Liver (tissue), 9 donors: Measurements from ENCODE around the gene TBL1X. TPM values are rescaled to one million over a fixed set of nuclear protein-coding genes. Genes with fewer than 3 reads are reported as not detected.

ENCODE experiments used
- DNase-seq: peaks from one replicate; pipeline ENCODE4 v3.0.0-alpha.2; 2017; ENCODE audit warnings: low spot score
- H3K27ac ChIP-seq, 2 donors: one replicate each; pipeline ENCODE4 v1.7.0; 2013; ENCODE audit warnings: inconsistent platforms in 2 of 2, low read length in 2 of 2, control low read depth in 1 of 2, low read depth in 1 of 2, mild to moderate bottlenecking in 1 of 2
- H3K27me3 ChIP-seq, 4 donors: one replicate each; pipeline versions ENCODE4 v1.6.1 to v1.7.0; 2013; ENCODE audit warnings: low read length in 3 of 4, inconsistent platforms in 1 of 4, mild to moderate bottlenecking in 1 of 4, moderate library complexity in 1 of 4; ENCODE audit not compliant: control insufficient read depth in 4 of 4, insufficient read depth in 4 of 4
- H3K36me3 ChIP-seq, 4 donors: one replicate each; pipeline versions ENCODE4 v1.6.1 to v1.7.0; 2013; ENCODE audit warnings: low read length in 3 of 4, mild to moderate bottlenecking in 3 of 4, low read depth in 1 of 4, moderate library complexity in 1 of 4; ENCODE audit not compliant: control insufficient read depth in 4 of 4, insufficient read depth in 3 of 4
- H3K4me1 ChIP-seq, 4 donors: one replicate each; pipeline versions ENCODE4 v1.6.1 to v1.7.0; 2013; ENCODE audit warnings: low read length in 3 of 4, mild to moderate bottlenecking in 3 of 4, moderate library complexity in 1 of 4; ENCODE audit not compliant: control insufficient read depth in 4 of 4, insufficient read depth in 4 of 4
- H3K4me3 ChIP-seq, 3 donors: one replicate each; pipeline versions ENCODE4 v1.6.1 to v1.7.0; 2013; ENCODE audit warnings: low read length in 3 of 3, control low read depth in 1 of 3, low read depth in 1 of 3, mild to moderate bottlenecking in 1 of 3
- H3K9ac ChIP-seq, 2 donors: one replicate each; pipeline ENCODE4 v1.7.0; 2013; ENCODE audit warnings: low read length in 2 of 2, mild to moderate bottlenecking in 2 of 2, moderate library complexity in 2 of 2, control low read depth in 1 of 2, low read depth in 1 of 2
- H3K9me3 ChIP-seq, 4 donors: one replicate each; pipeline versions ENCODE4 v1.6.1 to v1.7.0; 2013; ENCODE audit warnings: low read length in 3 of 4; ENCODE audit not compliant: control insufficient read depth in 4 of 4
- EGR1 ChIP-seq, 2 donors: IDR thresholded peaks; 2 replicates each; pipeline ENCODE4 v1.6.1; 2016 to 2018; ENCODE audit warnings: antibody characterized with exemption in 2 of 2, low read depth in 2 of 2
- FOXA1 ChIP-seq: IDR thresholded peaks from 2 replicates; pipeline ENCODE4 v1.6.1; 2016; ENCODE audit warnings: antibody characterized with exemption
- FOXA2 ChIP-seq: IDR thresholded peaks from 2 replicates; pipeline ENCODE4 v1.6.1; 2016; ENCODE audit warnings: antibody characterized with exemption
- GABPA ChIP-seq, 2 donors: IDR thresholded peaks in 1 of 2; conservative IDR thresholded peaks in 1 of 2; 2 replicates each; pipeline ENCODE4 v1.6.1; 2016; ENCODE audit warnings: antibody characterized with exemption in 2 of 2, mild to moderate bottlenecking in 1 of 2, moderate library complexity in 1 of 2
- HNF4A ChIP-seq, 2 donors: conservative IDR thresholded peaks; 2 replicates each; pipeline ENCODE4 v1.6.1; 2016; ENCODE audit warnings: antibody characterized with exemption in 2 of 2, mild to moderate bottlenecking in 2 of 2
- HNF4G ChIP-seq: IDR thresholded peaks from 2 replicates; pipeline ENCODE4 v1.6.1; 2016; ENCODE audit warnings: antibody characterized with exemption
- NR2F2 ChIP-seq: IDR thresholded peaks from 2 replicates; pipeline ENCODE4 v1.6.1; 2016; ENCODE audit warnings: antibody characterized with exemption
- RAD21 ChIP-seq, 2 donors: IDR thresholded peaks; 2 replicates each; pipeline ENCODE4 v1.6.1; 2016; ENCODE audit warnings: antibody characterized with exemption in 2 of 2, mild to moderate bottlenecking in 2 of 2
- RXRA ChIP-seq, 2 donors: IDR thresholded peaks; 2 replicates each; pipeline ENCODE4 v1.6.1; 2017 to 2018; ENCODE audit warnings: antibody characterized with exemption in 2 of 2, mild to moderate bottlenecking in 1 of 2
- SP1 ChIP-seq: IDR thresholded peaks from 2 replicates; pipeline ENCODE4 v1.6.1; 2018; ENCODE audit warnings: antibody characterized with exemption, mild to moderate bottlenecking
- TAF1 ChIP-seq: conservative IDR thresholded peaks from 2 replicates; pipeline ENCODE4 v1.6.1; 2016; ENCODE audit warnings: antibody characterized with exemption, mild to moderate bottlenecking
- YY1 ChIP-seq: IDR thresholded peaks from 2 replicates; pipeline ENCODE4 v1.6.1; 2016; ENCODE audit warnings: antibody characterized with exemption, mild to moderate bottlenecking
- WGBS: extraction: QIAGEN DNeasy Blood & Tissue Kit; methylation state at CpG from one replicate; pipeline ENCODE4 v1.1.7; 2013; 5-methylcytosine and 5-hydroxymethylcytosine counted together
- polyA plus RNA-seq, 2 donors: library from polyadenylated mRNA; stranded (reverse) in 1 of 2; unstranded in 1 of 2; fragments of 200-250 nt in 1 of 2; fragments of >200 nt in 1 of 2; fragmentation: Nextera tagmentation in 1 of 2; extraction: Ambion mirVana in 1 of 2; gene quantifications; one replicate each; pipeline versions ENCODE4 v1.2.1 to v1.2.3, GENCODE V29; 2013 to 2015
- total RNA-seq, 2 donors: library from RNA; depleted of rRNA; stranded (reverse); fragments of >200 nt; gene quantifications; one replicate each; pipeline ENCODE4 v1.2.3, GENCODE V29; 2014
- TF ChIP-seq, protein P1 (sequence below): IDR thresholded peaks from 2 replicates; pipeline ENCODE4 v1.6.1; 2016; ENCODE audit warnings: antibody characterized with exemption
- TF ChIP-seq, protein P2 (sequence below): IDR thresholded peaks from 2 replicates; pipeline ENCODE4 v1.6.1; 2016; ENCODE audit warnings: antibody characterized with exemption
- TF ChIP-seq, protein P3 (sequence below): fragments of 150-350 bp; IDR thresholded peaks from 2 replicates; pipeline ENCODE4 v1.5.1; 2017; ENCODE audit warnings: improper control_type of control experiment, low read depth, low read length; ENCODE audit not compliant: missing input control
- donor health status: healthy.
- donor health status: healthy.
- donor health status: healthy.
- donor health status: healthy.
- donor health status: healthy.

The TBL1X gene
- total and polyA plus RNA-seq, 4 donors, result 11.2 to 15.1 (median 11.8) TPM

GRCh38 chrX:9492901-9493300 is 28.0 kb downstream of the TBL1X start:
- Histone ChIP-seq H3K27me3 (no peaks in the 10 kb centered on the region), H3K9ac (no peak overlapping the region), H3K9me3 (no peaks in the 10 kb centered on the region), H3K4me1 (no peaks in the 10 kb centered on the region), H3K36me3 (no peaks in the 10 kb centered on the region), H3K4me3 (no peak overlapping the region), H3K27ac (no peak overlapping the region)
- DNase-seq, result no peak
- WGBS, result 34% methylated on average over 2 of the region's 2 CpGs
- TF ChIP-seq HNF4A (conservative IDR thresholded peaks at IDR 0.05) (peak; percentile 35 to 47), TAF1 (no peak)

DNA sequence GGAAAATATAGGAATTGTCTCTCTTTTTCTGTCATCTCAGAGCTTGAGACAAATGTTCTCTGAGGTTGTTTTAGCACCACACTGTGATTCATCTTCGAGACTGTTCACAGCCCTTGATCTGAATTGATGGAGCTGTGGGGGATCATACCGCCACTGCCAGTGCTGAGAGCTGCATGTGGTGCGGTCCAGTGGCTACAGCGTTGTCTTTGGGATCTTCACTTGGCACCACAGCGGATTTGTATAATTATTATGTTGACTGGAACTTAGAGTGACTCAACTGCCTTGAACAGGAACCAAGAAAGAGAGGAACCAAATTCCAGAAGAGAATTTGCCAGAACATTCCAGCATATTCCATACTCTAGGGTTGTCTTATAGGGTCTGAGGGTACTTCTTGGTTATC is 29.1 kb downstream of the TBL1X start:
- Histone ChIP-seq H3K36me3 (no peaks in the 10 kb centered on the region), H3K4me3 (no peak overlapping the region), H3K4me1 (no peaks in the 10 kb centered on the region), H3K9me3 (no peaks in the 10 kb centered on the region), H3K27ac (no peak overlapping the region), H3K9ac (no peak overlapping the region), H3K27me3 (no peaks in the 10 kb centered on the region)
- TF ChIP-seq FOXA2 (no peak), YY1 (no peak), RAD21 (IDR thresholded peaks at IDR 0.05) (no peak), FOXA1 (no peak), TAF1 (no peak), NR2F2 (no peak)
- WGBS, result 98% methylated on average over 5 of the region's 5 CpGs
- no peak for DNase-seq

- no peak for DNase-seq
- H3K4me3 ChIP-seq, result no peak overlapping the region
- H3K36me3 ChIP-seq, result no peaks in the 10 kb centered on the region
- no peak for TF ChIP-seq GABPA (IDR thresholded peaks at IDR 0.05 in 1 of 2, conservative IDR thresholded peaks at IDR 0.05 in 1 of 2)
- TF ChIP-seq HNF4A (conservative IDR thresholded peaks at IDR 0.05), result no peak
- no peak for TF ChIP-seq SP1
- no peak for TF ChIP-seq HNF4G
- H3K4me1 ChIP-seq, result no peaks in the 10 kb centered on the region
- H3K27me3 ChIP-seq, result no peaks in the 10 kb centered on the region
- no peak overlapping the region for H3K9ac ChIP-seq
- no peak overlapping the region for H3K27ac ChIP-seq
- WGBS, result 87% methylated on average over 6 of the region's 6 CpGs
- H3K9me3 ChIP-seq, result no peaks in the 10 kb centered on the region
Measured at GRCh38 chrX:9494771-9495170, 29.9 kb downstream of the TBL1X start.

DNA sequence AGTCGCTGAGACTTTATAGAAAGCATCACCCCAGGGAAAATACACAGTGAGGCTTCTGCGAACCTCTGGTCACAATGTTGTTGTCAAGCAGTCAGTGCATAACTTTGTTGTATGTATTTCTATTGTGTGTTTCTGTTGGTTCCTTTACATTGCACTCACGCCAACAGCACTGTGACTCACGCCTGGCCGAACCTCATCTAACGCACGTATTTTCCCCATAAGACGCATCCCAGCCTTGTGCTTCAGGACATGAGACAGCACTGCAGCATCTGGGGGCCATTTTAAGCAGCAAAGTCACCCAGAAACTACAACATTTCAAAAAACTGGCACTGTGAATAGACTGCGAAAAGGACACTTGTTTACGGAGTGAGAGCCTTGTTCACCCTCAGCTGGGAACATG is 30.6 kb downstream of the TBL1X start:
- no peak overlapping the region for H3K27ac ChIP-seq
- WGBS, result 97% methylated on average over 10 of the region's 10 CpGs
- H3K4me1 ChIP-seq, result no peaks in the 10 kb centered on the region
- no peaks in the 10 kb centered on the region for H3K9me3 ChIP-seq
- H3K9ac ChIP-seq, result no peak overlapping the region
- no peak for TF ChIP-seq TAF1
- no peak for TF ChIP-seq YY1
- no peak for TF ChIP-seq FOXA2
- TF ChIP-seq RXRA (IDR thresholded peaks at IDR 0.05), result no peak
- TF ChIP-seq, protein P1, sequence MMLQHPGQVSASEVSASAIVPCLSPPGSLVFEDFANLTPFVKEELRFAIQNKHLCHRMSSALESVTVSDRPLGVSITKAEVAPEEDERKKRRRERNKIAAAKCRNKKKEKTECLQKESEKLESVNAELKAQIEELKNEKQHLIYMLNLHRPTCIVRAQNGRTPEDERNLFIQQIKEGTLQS, result no peak
- TF ChIP-seq, protein P2, sequence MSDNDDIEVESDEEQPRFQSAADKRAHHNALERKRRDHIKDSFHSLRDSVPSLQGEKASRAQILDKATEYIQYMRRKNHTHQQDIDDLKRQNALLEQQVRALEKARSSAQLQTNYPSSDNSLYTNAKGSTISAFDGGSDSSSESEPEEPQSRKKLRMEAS, result no peak
- TF ChIP-seq NR2F2, result no peak
- no peak for TF ChIP-seq EGR1 (IDR thresholded peaks at IDR 0.05; ENCODE audit: low read depth in 2 of 2)
- TF ChIP-seq GABPA (IDR thresholded peaks at IDR 0.05 in 1 of 2, conservative IDR thresholded peaks at IDR 0.05 in 1 of 2), result no peak
- TF ChIP-seq, protein P3, sequence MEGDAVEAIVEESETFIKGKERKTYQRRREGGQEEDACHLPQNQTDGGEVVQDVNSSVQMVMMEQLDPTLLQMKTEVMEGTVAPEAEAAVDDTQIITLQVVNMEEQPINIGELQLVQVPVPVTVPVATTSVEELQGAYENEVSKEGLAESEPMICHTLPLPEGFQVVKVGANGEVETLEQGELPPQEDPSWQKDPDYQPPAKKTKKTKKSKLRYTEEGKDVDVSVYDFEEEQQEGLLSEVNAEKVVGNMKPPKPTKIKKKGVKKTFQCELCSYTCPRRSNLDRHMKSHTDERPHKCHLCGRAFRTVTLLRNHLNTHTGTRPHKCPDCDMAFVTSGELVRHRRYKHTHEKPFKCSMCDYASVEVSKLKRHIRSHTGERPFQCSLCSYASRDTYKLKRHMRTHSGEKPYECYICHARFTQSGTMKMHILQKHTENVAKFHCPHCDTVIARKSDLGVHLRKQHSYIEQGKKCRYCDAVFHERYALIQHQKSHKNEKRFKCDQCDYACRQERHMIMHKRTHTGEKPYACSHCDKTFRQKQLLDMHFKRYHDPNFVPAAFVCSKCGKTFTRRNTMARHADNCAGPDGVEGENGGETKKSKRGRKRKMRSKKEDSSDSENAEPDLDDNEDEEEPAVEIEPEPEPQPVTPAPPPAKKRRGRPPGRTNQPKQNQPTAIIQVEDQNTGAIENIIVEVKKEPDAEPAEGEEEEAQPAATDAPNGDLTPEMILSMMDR, result no peak
- TF ChIP-seq FOXA1, result no peak
- no peak for TF ChIP-seq HNF4A (conservative IDR thresholded peaks at IDR 0.05)
- no peak for TF ChIP-seq SP1
- no peaks in the 10 kb centered on the region for H3K36me3 ChIP-seq
- H3K27me3 ChIP-seq, result no peaks in the 10 kb centered on the region
- no peak for DNase-seq
- H3K4me3 ChIP-seq, result no peak overlapping the region
